ENCODE results near the gene KRT72. TPM values are rescaled to one million over a fixed set of nuclear protein-coding genes. Genes with fewer than 3 reads are reported as not detected.

The KRT72 gene
- total and polyA plus RNA-seq, 4 donors: not detected

- H3K9ac ChIP-seq (ENCODE audit: low read depth in 1 of 2, low read length in 2 of 2): no peak overlapping the region
- H3K27me3 ChIP-seq (ENCODE audit: control insufficient read depth in 4 of 4, insufficient read depth in 4 of 4, low read length in 3 of 4): peaks cover 0 to 3% (median under 1%) of the 10 kb centered on the region in 4 donors
- DNase-seq (ENCODE audit: low spot score): no peak
- no peaks in the 10 kb centered on the region for H3K4me1 ChIP-seq (ENCODE audit: control insufficient read depth in 4 of 4, insufficient read depth in 4 of 4, low read length in 3 of 4)
- no peaks in the 10 kb centered on the region for H3K36me3 ChIP-seq (ENCODE audit: control insufficient read depth in 4 of 4, insufficient read depth in 3 of 4, low read depth in 1 of 4, low read length in 3 of 4)
- H3K27ac ChIP-seq (ENCODE audit: low read depth in 1 of 2, low read length in 2 of 2): no peak overlapping the region
- TF ChIP-seq, protein P1, sequence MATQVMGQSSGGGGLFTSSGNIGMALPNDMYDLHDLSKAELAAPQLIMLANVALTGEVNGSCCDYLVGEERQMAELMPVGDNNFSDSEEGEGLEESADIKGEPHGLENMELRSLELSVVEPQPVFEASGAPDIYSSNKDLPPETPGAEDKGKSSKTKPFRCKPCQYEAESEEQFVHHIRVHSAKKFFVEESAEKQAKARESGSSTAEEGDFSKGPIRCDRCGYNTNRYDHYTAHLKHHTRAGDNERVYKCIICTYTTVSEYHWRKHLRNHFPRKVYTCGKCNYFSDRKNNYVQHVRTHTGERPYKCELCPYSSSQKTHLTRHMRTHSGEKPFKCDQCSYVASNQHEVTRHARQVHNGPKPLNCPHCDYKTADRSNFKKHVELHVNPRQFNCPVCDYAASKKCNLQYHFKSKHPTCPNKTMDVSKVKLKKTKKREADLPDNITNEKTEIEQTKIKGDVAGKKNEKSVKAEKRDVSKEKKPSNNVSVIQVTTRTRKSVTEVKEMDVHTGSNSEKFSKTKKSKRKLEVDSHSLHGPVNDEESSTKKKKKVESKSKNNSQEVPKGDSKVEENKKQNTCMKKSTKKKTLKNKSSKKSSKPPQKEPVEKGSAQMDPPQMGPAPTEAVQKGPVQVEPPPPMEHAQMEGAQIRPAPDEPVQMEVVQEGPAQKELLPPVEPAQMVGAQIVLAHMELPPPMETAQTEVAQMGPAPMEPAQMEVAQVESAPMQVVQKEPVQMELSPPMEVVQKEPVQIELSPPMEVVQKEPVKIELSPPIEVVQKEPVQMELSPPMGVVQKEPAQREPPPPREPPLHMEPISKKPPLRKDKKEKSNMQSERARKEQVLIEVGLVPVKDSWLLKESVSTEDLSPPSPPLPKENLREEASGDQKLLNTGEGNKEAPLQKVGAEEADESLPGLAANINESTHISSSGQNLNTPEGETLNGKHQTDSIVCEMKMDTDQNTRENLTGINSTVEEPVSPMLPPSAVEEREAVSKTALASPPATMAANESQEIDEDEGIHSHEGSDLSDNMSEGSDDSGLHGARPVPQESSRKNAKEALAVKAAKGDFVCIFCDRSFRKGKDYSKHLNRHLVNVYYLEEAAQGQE (IDR thresholded peaks at IDR 0.05): no peak
- TF ChIP-seq HNF4A (conservative IDR thresholded peaks at IDR 0.05): no peak
- no peak for TF ChIP-seq GABPA (IDR thresholded peaks at IDR 0.05 in 1 of 2, conservative IDR thresholded peaks at IDR 0.05 in 1 of 2)
- TF ChIP-seq FOXA2 (IDR thresholded peaks at IDR 0.05): no peak
- TF ChIP-seq RAD21 (IDR thresholded peaks at IDR 0.05): no peak
- no peak for TF ChIP-seq JUND (IDR thresholded peaks at IDR 0.05)
- no peak for TF ChIP-seq ZBTB33 (IDR thresholded peaks at IDR 0.05)
- TF ChIP-seq HNF4G (IDR thresholded peaks at IDR 0.05): no peak
- TF ChIP-seq, protein P2, sequence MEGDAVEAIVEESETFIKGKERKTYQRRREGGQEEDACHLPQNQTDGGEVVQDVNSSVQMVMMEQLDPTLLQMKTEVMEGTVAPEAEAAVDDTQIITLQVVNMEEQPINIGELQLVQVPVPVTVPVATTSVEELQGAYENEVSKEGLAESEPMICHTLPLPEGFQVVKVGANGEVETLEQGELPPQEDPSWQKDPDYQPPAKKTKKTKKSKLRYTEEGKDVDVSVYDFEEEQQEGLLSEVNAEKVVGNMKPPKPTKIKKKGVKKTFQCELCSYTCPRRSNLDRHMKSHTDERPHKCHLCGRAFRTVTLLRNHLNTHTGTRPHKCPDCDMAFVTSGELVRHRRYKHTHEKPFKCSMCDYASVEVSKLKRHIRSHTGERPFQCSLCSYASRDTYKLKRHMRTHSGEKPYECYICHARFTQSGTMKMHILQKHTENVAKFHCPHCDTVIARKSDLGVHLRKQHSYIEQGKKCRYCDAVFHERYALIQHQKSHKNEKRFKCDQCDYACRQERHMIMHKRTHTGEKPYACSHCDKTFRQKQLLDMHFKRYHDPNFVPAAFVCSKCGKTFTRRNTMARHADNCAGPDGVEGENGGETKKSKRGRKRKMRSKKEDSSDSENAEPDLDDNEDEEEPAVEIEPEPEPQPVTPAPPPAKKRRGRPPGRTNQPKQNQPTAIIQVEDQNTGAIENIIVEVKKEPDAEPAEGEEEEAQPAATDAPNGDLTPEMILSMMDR (IDR thresholded peaks at IDR 0.05; ENCODE audit: low read depth, low read length, missing input control): no peak
- no peak for TF ChIP-seq ATF3 (IDR thresholded peaks at IDR 0.05)
- TF ChIP-seq RXRA (IDR thresholded peaks at IDR 0.05): no peak
- no peak for TF ChIP-seq SP1 (IDR thresholded peaks at IDR 0.05)
- TF ChIP-seq YY1 (IDR thresholded peaks at IDR 0.05): no peak
- no peak overlapping the region for H3K4me3 ChIP-seq (ENCODE audit: low read depth in 1 of 3, low read length in 3 of 3)
- 65% methylated on average over 8 of the region's 8 CpGs for WGBS
- H3K9me3 ChIP-seq (ENCODE audit: control insufficient read depth in 4 of 4, low read length in 3 of 4): no peaks in the 10 kb centered on the region
Measured at GRCh38 chr12:52608826-52609630, 7.8 kb upstream of the KRT72 start.

DNA sequence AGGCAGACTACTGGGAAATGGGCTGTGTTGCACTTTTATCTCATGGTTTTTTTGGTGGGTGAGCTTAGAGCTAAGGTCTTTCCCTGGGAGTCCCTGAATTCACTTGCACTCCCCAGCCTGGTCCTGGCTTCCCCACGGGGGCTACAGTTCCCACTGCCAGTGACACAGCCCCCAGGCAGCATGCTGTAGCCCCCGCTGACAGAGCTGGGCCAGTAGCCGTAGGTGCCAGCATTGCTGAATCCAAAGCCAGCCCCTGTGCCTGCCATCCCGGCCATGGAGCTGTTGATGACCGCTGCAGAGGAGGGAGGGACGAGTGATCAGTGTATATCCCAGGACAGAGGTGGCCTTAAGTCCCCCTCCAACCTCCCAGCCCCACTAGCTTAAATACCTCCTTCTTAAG lies 6.9 kb upstream of the KRT72 start:
- 69% methylated on average over 6 of the region's 6 CpGs for WGBS

More for the DNA sequence above, 6.9 kb upstream of the KRT72 start:
- no peak overlapping the region for H3K9ac ChIP-seq (ENCODE audit: low read depth in 1 of 2, low read length in 2 of 2)
- no peak overlapping the region for H3K4me3 ChIP-seq (ENCODE audit: low read depth in 1 of 3, low read length in 3 of 3)
- no peaks in the 10 kb centered on the region for H3K36me3 ChIP-seq (ENCODE audit: control insufficient read depth in 4 of 4, insufficient read depth in 3 of 4, low read depth in 1 of 4, low read length in 3 of 4)
- no peak overlapping the region for H3K27ac ChIP-seq (ENCODE audit: low read depth in 1 of 2, low read length in 2 of 2)
- no peak for DNase-seq (ENCODE audit: low spot score)
- TF ChIP-seq SP1 (IDR thresholded peaks at IDR 0.05) (no peak), HNF4A (conservative IDR thresholded peaks at IDR 0.05) (no peak), NR2F2 (IDR thresholded peaks at IDR 0.05) (no peak), MAX (IDR thresholded peaks at IDR 0.05) (no peak), GABPA (IDR thresholded peaks at IDR 0.05 in 1 of 2, conservative IDR thresholded peaks at IDR 0.05 in 1 of 2) (no peak), RAD21 (IDR thresholded peaks at IDR 0.05) (no peak), FOXA2 (IDR thresholded peaks at IDR 0.05) (no peak), ATF3 (IDR thresholded peaks at IDR 0.05) (no peak)
- H3K9me3 ChIP-seq (ENCODE audit: control insufficient read depth in 4 of 4, low read length in 3 of 4): no peaks in the 10 kb centered on the region
- H3K4me1 ChIP-seq (ENCODE audit: control insufficient read depth in 4 of 4, insufficient read depth in 4 of 4, low read length in 3 of 4): no peaks in the 10 kb centered on the region
- peaks cover 0 to 3% (median under 1%) of the 10 kb centered on the region in 4 donors for H3K27me3 ChIP-seq (ENCODE audit: control insufficient read depth in 4 of 4, insufficient read depth in 4 of 4, low read length in 3 of 4)

All from liver (tissue), 9 donors.